Stimulated activated memory B cell treated with anti-CD40 and anti-IgM and Interleukin-4, amounts not matched to agents 10 μg/mL and 1 μg/mL and 100 μg/mL, for 72 hours (primary cell): ENCODE data around the gene CMTM5.

Experiments used
- ATAC-seq: fragments of 150-1000 bp; cut with Tn5 transposase; 2 replicates; pipeline ENCODE4 v1.10.0; 2021
- H3K27ac Mint-ChIP-seq: one replicate; pipeline ENCODE4 v1.8.0; 2022; ENCODE audit warnings: mild to moderate bottlenecking, mixed read lengths
- H3K27me3 Mint-ChIP-seq: one replicate; pipeline ENCODE4 v1.8.0; 2022; ENCODE audit warnings: mixed read lengths
- H3K36me3 Mint-ChIP-seq: one replicate; pipeline ENCODE4 v1.8.0; 2022; ENCODE audit warnings: mixed read lengths
- H3K4me1 Mint-ChIP-seq: one replicate; pipeline ENCODE4 v1.8.0; 2022; ENCODE audit warnings: mixed read lengths
- H3K4me3 Mint-ChIP-seq: one replicate; pipeline ENCODE4 v1.8.0; 2022; ENCODE audit warnings: mild to moderate bottlenecking, moderate library complexity, mixed read lengths
- H3K9me3 Mint-ChIP-seq: one replicate; pipeline ENCODE4 v1.8.0; 2022; ENCODE audit warnings: mixed read lengths

The CMTM5 gene, protein sequence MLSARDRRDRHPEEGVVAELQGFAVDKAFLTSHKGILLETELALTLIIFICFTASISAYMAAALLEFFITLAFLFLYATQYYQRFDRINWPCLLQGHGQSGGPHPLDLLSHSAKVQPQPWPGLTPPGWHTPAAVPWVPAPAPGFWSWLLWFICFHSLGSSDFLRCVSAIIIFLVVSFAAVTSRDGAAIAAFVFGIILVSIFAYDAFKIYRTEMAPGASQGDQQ

DNA sequence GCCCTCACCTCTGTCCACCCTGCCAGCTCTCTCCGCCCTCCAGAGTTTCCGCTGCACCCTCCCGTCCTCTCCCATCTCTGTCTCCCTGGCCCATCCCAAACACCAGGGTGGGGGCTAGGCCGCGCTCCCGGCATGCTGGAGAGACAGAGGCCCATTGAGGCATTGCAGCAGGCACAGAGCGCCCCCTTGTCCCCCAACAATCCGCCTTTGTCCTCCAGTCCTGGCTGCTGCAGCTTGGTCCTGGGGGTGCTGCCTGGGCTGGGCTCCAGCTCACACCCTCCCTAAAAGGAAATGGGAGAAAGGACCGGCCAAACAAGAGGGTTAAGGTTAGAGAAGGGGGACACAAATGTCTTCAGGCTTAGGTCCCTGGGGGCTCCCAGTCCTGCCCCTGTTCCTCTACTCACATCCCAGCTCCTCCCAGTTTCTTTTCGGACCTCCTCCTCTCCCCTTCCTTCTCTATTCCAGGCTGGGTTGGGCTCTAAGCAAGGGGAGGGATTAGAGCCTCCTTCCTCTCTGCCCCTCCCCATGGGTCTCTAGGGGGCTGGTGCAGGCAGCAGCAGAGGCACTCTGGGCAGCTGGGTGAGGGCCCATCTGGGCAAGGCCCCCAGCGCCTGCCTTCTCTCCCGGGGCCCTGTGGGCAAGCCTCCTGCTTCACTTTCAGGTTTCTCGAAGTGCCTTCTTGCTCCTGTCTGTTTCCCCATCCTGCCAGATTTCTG, at the start of gene CMTM5:
Gene CMTM5, plus strand, starts transcription at position 565 of the 716 bp plus-strand sequence. CDS start 206 bp downstream, outside the sequence.
- Mint-ChIP-seq H3K9me3 (no peaks in the 10 kb centered on the region), H3K4me1 (no peaks in the 10 kb centered on the region), H3K4me3 (no peak within 1 kb of the TSS), H3K36me3 (no peaks in the 10 kb centered on the region), H3K27ac (no peak within 1 kb of the TSS), H3K27me3 (peaks cover 45% of the 10 kb centered on the region)
- no peak for ATAC-seq

DNA sequence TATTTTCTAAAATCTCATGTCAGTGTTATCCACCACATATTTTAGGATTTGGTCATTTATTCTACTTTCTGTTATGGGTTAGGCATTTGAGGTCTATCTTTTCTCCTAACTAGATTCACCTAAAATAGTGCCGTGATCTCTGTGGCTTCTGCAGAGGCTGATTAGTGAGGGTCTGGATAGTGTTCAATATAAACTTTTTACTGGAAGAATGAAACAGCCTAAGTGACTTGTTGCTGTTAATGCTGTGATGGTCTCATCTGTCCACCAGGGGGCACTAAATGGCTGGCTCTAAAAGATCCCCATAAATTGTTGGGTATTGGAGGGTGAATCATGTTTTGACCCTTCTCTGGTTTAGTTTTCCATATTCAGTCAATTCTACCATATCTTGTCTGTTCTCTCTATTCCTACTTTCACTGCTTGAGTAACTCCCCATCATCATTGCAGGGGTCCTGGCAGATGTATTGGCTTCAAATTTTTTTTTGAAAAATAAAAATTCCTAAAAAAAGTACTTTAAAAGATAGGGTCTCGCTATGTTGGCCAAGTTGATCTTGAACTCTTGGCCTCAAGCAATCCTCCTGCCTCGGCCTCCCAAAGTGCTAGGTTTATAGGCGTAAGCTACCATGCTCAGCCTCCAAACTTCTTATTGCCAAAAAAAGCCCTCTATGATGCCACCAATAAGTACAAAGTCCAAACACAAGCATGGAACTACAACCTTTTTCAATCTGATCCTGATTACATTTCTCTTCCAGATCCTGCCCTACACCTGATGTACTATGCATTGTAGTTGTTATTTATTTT, 48.7 kb upstream of the CMTM5 start:
- Mint-ChIP-seq H3K27me3 (no peaks in the 10 kb centered on the region), H3K27ac (no peak overlapping the region), H3K36me3 (peaks cover 21% of the 10 kb centered on the region), H3K4me1 (peaks cover 9% of the 10 kb centered on the region), H3K4me3 (no peak overlapping the region), H3K9me3 (no peaks in the 10 kb centered on the region)
- ATAC-seq: peak; percentile 59

DNA sequence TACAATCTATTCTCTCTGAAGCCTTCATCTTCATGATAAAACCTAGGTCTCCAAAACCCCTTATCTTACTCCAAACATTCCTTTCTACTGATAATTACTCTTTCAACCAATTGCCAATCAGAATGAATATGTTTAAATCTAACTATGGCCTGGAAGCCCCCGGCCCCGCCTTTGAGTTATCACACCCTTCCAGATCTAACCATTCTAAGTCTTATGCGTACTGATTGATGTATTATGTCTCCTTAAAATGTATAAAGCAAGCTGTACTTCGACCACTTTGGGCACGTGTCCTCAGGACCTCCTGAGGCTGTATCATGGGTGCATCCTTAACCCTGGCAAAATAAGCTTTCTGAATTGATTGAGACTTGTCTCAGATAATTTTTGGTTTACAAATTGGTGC, 41.2 kb upstream of the CMTM5 start:
- no peak for ATAC-seq
- Mint-ChIP-seq H3K27me3 (peaks cover 32% of the 10 kb centered on the region), H3K27ac (no peak overlapping the region), H3K4me1 (no peaks in the 10 kb centered on the region), H3K9me3 (peaks cover 3% of the 10 kb centered on the region), H3K36me3 (no peaks in the 10 kb centered on the region), H3K4me3 (no peak overlapping the region)

DNA sequence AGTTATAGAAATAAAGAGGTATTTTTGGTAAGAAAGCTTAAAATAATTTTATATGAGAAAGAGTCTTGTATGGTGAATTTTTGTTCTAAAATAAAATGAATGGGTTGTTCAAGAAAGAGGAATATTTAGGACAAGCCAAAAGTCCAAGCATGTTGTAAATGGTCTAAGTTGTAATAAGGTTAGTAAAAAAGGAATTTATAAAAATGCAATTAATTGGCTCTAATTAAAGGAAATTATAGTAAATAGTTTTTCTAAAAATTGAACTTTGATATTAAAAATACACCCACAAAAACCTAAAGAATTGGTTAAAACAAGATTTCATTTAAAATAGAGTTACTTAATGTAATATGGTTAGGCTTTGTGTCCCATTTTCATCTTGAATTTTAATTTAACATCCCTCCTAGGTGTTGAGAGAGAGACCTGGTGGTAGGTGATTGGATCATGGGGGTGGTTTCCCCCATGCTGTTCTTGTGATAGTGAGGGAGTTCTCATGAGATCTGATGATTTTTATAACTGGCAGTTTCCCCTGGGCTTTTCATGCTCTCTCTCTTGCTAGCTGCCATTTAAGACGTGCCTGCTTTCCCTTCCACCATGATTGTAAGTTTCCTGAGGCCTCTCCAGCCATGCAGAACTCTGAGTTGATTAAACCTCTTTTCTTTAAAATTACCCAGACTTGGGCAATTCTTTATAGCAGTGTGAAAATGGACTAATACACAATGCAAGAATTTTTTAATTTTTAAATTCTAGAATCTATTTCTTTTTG, 37.2 kb upstream of the CMTM5 start:
- Mint-ChIP-seq H3K27me3 (peaks cover 32% of the 10 kb centered on the region), H3K9me3 (peaks cover 3% of the 10 kb centered on the region)

DNA sequence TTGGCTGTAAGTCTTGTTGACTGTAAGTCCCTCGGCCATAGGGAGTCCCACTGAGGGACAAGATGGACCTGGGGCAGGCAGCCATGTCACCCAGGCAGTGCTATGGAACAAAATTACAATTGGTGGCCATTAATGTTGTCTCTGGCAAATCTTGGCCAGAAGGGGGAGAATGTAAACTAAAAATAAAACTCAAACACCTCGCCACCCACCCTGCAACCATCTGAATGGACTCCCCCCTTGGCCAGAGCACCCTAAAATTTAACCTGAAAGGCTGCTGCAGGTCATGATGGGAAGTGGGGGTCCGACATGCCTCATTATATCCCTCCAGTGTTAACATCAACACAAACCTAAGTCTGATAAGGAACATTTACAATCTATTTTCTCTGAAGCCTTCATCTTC, 32.4 kb upstream of the CMTM5 start:
- no peaks in the 10 kb centered on the region for H3K4me1 Mint-ChIP-seq
- no peaks in the 10 kb centered on the region for H3K36me3 Mint-ChIP-seq
- H3K4me3 Mint-ChIP-seq: no peak overlapping the region
- no peaks in the 10 kb centered on the region for H3K9me3 Mint-ChIP-seq
- no peak for ATAC-seq
- no peak overlapping the region for H3K27ac Mint-ChIP-seq
- H3K27me3 Mint-ChIP-seq: peaks cover 18% of the 10 kb centered on the region

More for the DNA sequence above, 37.2 kb upstream of the CMTM5 start:
- no peak overlapping the region for H3K4me3 Mint-ChIP-seq
- H3K27ac Mint-ChIP-seq: no peak overlapping the region
- no peak for ATAC-seq
- no peaks in the 10 kb centered on the region for H3K36me3 Mint-ChIP-seq
- no peaks in the 10 kb centered on the region for H3K4me1 Mint-ChIP-seq

DNA sequence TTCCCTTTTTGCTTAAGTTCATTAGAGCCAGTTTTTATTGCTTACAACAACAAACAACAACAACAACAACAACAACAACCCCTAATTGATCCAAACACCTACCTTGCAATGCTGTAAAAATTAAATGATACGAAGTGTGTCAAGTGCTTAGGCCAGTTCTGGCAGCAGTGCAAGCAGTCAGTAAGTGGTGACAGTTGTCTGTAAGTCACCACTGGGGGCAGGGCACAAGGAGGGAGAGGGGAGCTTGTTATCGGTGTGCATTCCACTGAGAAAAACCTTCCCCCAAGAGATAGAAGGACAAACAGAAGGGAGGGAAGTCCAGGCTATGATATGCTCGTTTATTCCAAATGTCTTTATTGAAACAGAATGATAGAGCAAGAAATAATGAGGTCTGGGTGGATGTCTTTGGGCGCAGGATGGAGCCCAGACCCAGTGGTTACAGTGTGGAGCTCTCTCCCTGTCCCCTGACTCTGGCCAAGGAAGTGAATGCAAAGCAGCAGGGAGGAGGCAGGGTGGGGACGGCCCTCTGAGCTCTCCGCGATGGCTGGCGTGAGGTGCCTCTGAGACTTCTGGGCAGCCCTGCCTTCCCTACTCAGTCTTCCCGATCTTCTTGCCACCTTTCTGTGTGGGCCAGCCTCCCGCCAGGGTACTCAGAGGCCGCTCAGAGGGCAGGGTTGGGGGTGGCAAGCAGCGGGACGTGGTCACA, 30.7 kb upstream of the CMTM5 start:
- H3K9me3 Mint-ChIP-seq: peaks cover 3% of the 10 kb centered on the region
- peaks cover 34% of the 10 kb centered on the region for H3K27me3 Mint-ChIP-seq
- no peak overlapping the region for H3K4me3 Mint-ChIP-seq
- no peaks in the 10 kb centered on the region for H3K4me1 Mint-ChIP-seq
- ATAC-seq: no peak
- no peaks in the 10 kb centered on the region for H3K36me3 Mint-ChIP-seq
- no peak overlapping the region for H3K27ac Mint-ChIP-seq

DNA sequence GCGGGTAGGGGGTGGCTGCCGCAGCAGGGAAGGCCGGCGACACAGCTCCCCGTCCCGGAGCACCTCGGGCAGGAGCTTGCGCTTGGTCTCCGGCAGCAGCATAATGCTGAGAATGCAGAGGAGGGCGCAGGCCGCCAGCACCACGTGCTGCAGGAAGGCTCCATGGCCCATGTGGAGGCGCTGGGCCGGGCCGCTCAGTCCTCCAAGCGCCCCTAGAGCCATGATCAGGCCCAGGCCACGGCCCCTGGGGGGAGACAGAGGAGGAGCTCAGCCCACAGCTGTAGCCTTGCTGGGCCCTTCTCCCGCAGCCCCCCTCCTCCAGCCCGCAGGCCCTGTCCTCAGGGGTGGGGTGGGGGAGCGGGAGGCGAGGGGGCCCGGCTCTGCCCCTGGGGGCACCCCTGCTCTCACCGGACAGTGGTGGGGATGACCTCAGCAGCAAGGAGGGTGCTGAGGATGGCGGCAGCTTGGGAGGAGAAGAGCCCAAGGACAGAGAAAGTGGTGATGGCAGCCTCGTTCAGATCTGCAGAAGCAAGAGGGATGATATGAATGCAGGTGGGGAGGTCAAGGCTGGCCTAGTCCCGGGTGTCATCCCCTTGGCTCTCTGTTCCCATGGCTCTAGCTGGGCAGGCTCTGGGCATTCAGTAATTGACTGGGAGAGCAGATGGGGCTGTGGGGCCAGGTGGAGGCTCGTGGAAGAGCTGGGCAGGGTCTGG, 30.0 kb upstream of the CMTM5 start:
- peaks cover 3% of the 10 kb centered on the region for H3K9me3 Mint-ChIP-seq
- no peaks in the 10 kb centered on the region for H3K4me1 Mint-ChIP-seq
- H3K36me3 Mint-ChIP-seq: no peaks in the 10 kb centered on the region
- no peak overlapping the region for H3K27ac Mint-ChIP-seq
- H3K27me3 Mint-ChIP-seq: peaks cover 39% of the 10 kb centered on the region
- no peak overlapping the region for H3K4me3 Mint-ChIP-seq
- ATAC-seq: peak; percentile 34

DNA sequence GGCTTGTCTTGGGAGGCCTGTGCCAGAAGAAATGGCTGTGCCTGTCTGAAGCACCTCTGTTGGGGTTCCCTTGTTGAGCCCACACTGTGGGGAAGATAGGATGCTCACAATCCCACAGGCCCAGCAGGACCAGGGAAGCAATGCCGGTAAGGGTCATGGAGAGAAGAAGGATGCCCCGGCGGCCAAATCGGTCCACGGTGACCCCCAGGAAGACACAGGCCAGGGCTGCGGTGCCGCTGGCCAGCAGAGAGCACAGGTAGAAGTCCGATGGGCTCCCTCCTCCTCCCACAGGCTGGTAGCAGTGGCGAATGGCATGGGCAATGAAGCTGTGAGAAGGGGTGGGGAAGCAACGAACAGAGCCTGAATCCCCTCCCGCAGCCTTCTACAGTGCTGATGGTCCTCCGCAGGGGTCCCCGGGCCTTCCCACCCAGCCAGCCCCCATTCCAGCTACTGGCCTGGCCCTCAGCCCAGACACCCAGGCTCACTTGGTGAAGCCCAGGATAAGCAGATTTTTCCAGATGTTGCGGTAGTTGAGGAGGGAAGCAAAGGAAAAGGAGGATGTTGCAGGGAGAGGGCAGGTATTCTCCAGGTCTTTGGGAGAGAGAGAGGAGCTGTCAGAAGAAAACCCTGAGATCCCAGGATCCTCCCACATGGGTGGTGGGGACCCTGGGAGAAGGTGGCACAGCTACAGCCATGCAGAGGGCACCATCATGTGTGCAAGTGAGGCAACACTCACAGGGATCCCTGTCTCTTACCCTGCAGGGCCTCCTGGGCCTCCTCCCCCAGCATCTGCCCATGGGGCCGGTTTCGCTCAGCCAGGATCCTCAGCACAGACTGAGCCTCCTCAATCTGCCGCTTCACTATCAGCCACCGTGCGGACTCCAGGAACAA, 29.2 kb upstream of the CMTM5 start:
- Mint-ChIP-seq H3K36me3 (no peaks in the 10 kb centered on the region), H3K4me3 (no peak overlapping the region), H3K27me3 (peaks cover 39% of the 10 kb centered on the region), H3K27ac (no peak overlapping the region), H3K4me1 (no peaks in the 10 kb centered on the region), H3K9me3 (peaks cover 3% of the 10 kb centered on the region)
- ATAC-seq: no peak

DNA sequence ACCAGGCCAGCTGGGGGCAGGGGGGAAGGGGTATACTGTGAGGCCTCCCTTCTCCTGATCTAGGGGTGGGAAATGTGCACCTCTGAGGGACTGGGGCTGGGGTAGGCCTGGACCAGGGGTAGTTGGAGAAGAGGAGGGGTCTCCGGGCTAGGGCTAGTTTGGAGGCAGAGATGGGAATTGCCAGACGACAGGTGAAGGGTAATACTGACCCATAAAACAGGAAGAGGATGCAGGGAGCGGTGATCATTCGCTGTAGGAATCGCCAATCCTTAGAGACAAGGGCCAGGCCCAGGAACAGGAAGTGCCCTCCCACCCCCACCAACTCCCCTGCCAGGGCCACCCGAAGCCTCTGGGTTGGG, 28.6 kb upstream of the CMTM5 start:
- H3K27me3 Mint-ChIP-seq: peaks cover 45% of the 10 kb centered on the region
- H3K36me3 Mint-ChIP-seq: no peaks in the 10 kb centered on the region
- H3K27ac Mint-ChIP-seq: no peak overlapping the region
- H3K4me3 Mint-ChIP-seq: no peak overlapping the region
- peaks cover 3% of the 10 kb centered on the region for H3K9me3 Mint-ChIP-seq
- no peak for ATAC-seq
- no peaks in the 10 kb centered on the region for H3K4me1 Mint-ChIP-seq

DNA sequence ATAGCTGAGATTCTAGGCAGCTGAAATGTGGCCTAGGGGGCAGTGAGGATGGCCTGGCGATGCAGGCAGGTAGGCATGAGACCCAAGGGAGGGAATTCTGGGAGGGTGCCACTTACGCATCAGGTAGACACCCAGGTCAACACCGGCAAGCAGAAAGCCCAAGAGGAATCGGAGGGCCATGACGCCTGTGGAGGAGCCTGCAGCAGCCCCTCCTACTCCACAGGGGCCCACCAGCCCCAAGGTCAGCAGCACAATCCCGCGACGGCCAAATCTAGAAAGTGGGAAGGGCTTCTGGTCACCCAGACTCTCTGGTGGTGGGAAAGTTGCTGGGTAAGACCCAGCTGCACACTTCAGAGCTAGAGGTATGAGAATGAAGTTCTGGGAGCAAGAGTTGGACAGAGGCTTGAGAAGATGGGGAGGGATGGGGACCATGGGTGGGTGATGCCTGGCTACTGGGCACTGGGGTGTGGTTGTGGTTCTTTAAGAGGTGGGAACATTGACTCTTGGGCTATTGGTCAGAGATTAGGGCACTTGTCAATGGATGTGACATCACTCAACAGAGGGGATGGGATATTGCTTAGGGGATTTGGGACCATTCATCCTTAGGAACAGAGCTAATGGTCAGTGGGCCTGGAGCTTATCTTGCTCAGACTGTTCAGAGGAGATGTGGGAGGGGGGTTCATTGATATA, 27.5 kb upstream of the CMTM5 start:
- ATAC-seq: no peak
- Mint-ChIP-seq H3K27ac (no peak overlapping the region), H3K4me1 (no peaks in the 10 kb centered on the region), H3K27me3 (peaks cover 56% of the 10 kb centered on the region), H3K9me3 (peaks cover 3% of the 10 kb centered on the region), H3K4me3 (no peak overlapping the region), H3K36me3 (no peaks in the 10 kb centered on the region)

DNA sequence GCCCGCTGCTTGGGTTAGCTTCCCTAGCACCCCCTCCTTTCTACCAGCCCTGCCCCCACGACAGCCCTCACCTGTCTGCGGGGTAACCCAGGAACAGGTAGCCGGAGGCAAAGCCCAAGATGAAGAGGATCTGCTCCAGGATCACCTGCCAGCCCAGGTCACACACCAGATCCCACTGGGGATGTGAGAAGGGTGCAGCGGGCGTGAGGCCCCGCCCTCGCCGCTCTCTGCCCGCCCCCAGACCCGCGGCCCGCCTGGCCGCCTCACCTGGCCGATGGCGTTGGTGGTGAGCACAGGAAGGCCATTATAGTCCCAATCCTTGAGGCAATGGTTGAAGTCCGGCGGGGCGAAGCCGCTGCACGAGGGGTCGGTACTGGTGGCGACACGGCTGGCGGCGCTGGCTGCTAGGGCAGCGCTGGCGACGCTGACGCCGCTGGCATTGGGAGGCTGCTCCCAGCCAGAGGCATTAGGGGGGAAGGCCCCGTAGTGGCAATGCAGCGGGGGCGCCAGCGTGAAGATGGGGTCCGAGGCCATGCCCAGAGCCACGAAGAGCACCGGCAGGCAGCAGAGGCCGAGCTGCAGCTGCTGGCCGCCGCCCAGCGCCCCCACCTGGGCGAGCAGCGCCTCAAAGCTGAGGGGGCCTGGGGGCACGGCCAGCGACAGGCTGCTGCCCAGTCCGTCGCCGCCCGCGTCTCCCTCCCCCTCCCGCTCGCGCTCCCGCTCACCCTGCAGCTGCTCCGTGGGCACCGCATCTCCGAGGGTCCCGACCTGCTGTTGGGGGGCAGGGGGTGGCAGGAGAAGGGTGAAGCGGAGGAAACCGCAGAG, 25.0 kb upstream of the CMTM5 start:
- Mint-ChIP-seq H3K9me3 (peaks cover 3% of the 10 kb centered on the region), H3K27me3 (peaks cover 78% of the 10 kb centered on the region), H3K27ac (no peak overlapping the region), H3K4me3 (peak overlapping the region; percentile 57), H3K36me3 (no peaks in the 10 kb centered on the region), H3K4me1 (no peaks in the 10 kb centered on the region)
- no peak for ATAC-seq
